ENCODE results near the gene SLC1A3. TPM values are rescaled to one million over a fixed set of nuclear protein-coding genes. Genes with fewer than 3 reads are reported as not detected.

The SLC1A3 gene
- total RNA-seq, 1 experiment from 2014 or later, result 6.0 TPM

GRCh38 chr5:36602704-36603321 lies 3.6 kb upstream of the SLC1A3 start:
- CTCF ChIA-PET, result no interaction called here
- H3K4me3 Mint-ChIP-seq (ENCODE audit: low read depth, unreplicated experiment), result no peak overlapping the region
- H3K27ac Mint-ChIP-seq (ENCODE audit: unreplicated experiment), result no peak overlapping the region

DNA sequence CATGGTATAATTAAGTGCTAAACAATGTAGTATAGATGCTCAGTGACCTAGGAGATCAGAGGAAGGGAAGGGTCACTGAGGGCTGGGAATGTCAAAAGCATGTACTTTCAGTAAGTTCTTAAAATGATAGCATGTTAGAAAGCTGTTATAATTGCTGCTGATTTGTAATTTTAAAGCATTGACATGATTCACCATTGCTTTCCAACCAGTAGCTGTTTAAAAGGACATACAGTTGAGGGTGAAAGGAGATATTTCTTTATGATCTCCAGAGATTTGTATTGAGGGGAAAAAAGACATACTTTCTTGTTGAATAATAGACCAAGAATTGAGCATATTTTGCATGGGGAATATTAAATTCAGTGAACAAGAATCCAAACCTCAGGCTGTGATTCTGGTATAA lies 1.2 kb upstream of the SLC1A3 start:
- CTCF ChIA-PET, result no interaction called here
- Mint-ChIP-seq H3K27ac (ENCODE audit: unreplicated experiment) (no peak overlapping the region), H3K4me1 (ENCODE audit: low read depth, unreplicated experiment) (no peaks in the 10 kb centered on the region), H3K27me3 (ENCODE audit: unreplicated experiment) (peaks cover 13% of the 10 kb centered on the region), H3K4me3 (ENCODE audit: low read depth, unreplicated experiment) (no peak overlapping the region), H3K36me3 (ENCODE audit: insufficient read depth, unreplicated experiment) (peaks cover 11% of the 10 kb centered on the region), H3K9me3 (ENCODE audit: low read depth, unreplicated experiment) (no peaks in the 10 kb centered on the region)
- no TSS peak for BruUV-seq (replicated peaks)
- DNase-seq, result no peak
- intact Hi-C loops (cut with micrococcal nuclease; ENCODE audit: unreplicated experiment), result loop anchor here (1.0 to 5.0 kb wide), 3 partner anchors 52 to 193 kb away; no protein-coding TSS in a partner anchor
- TF ChIP-seq CTCF (IDR thresholded peaks at IDR 0.05; ENCODE audit: unreplicated experiment), result no peak

More at GRCh38 chr5:36602704-36603321, 3.6 kb upstream of the SLC1A3 start:
- Mint-ChIP-seq H3K4me1 (ENCODE audit: low read depth, unreplicated experiment) (no peaks in the 10 kb centered on the region), H3K36me3 (ENCODE audit: insufficient read depth, unreplicated experiment) (peaks cover 11% of the 10 kb centered on the region), H3K27me3 (ENCODE audit: unreplicated experiment) (peaks cover 13% of the 10 kb centered on the region), H3K9me3 (ENCODE audit: low read depth, unreplicated experiment) (no peaks in the 10 kb centered on the region)
- no peak for TF ChIP-seq CTCF (IDR thresholded peaks at IDR 0.05; ENCODE audit: unreplicated experiment)
- no TSS peak for BruUV-seq (replicated peaks)
- intact Hi-C loops (cut with micrococcal nuclease; ENCODE audit: unreplicated experiment), result no loop called here
- DNase-seq, result no peak

DNA sequence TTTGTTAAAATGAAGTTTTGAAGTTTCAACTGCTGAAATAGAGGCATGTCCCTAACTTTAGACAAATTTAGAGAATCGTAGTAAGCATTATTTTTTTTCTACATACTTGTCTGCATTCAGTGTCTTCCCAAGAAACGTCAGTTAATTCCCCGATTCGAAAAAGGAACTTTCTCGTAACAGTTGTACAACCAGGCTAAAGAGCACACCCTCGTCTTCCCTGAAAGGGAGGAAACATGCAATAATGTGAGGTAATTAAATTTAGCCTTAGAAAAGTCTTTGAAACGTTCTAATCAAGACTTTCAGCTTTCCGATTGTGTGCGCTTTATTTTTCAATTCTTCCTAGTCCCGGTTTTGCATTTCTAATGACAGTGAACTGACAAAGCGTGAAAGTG lies 374 bp upstream of the SLC1A3 start:
- no TSS peak for BruUV-seq (replicated peaks)
- DNase-seq, result no peak
- H3K4me1 Mint-ChIP-seq (ENCODE audit: low read depth, unreplicated experiment), result no peaks in the 10 kb centered on the region
- peaks cover 13% of the 10 kb centered on the region for H3K27me3 Mint-ChIP-seq (ENCODE audit: unreplicated experiment)
- H3K36me3 Mint-ChIP-seq (ENCODE audit: insufficient read depth, unreplicated experiment), result peaks cover 11% of the 10 kb centered on the region
- CTCF ChIA-PET, result no interaction called here
- no peak for TF ChIP-seq CTCF (IDR thresholded peaks at IDR 0.05; ENCODE audit: unreplicated experiment)
- H3K9me3 Mint-ChIP-seq (ENCODE audit: low read depth, unreplicated experiment), result no peaks in the 10 kb centered on the region
- H3K4me3 Mint-ChIP-seq (ENCODE audit: low read depth, unreplicated experiment), result peak overlapping the region; percentile 96
- H3K27ac Mint-ChIP-seq (ENCODE audit: unreplicated experiment), result peak overlapping the region; percentile 78
- intact Hi-C loops (cut with micrococcal nuclease; ENCODE audit: unreplicated experiment), result loop anchor here (5.0 kb wide), 2 partner anchors 51 to 194 kb away; no protein-coding TSS in a partner anchor

DNA sequence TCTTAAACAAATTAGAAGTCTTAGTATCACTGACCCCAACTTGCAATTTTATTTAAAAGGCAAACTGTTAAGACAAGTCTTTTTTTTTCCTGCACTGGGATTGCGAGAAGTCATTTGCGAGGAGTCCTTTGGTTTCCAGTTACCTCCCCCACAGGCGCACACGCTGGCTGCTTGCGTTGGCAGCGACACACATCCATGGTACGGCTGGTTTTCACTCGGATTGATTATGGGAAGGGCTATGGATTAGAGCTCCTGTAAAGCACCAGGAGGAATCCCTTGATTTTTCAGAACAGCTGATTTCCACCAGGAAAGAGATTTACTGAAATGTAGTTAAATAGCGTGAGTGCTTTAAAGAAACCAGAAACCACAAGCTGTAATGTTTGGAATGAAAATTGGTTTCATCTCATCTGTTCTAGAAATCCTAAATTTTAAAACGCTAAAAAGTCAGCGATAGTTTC lies 737 bp downstream of the SLC1A3 start:
- no TSS peak for BruUV-seq (replicated peaks)
- H3K27ac Mint-ChIP-seq (ENCODE audit: unreplicated experiment), result peak overlapping the region; percentile 78
- no peaks in the 10 kb centered on the region for H3K9me3 Mint-ChIP-seq (ENCODE audit: low read depth, unreplicated experiment)
- intact Hi-C loops (cut with micrococcal nuclease; ENCODE audit: unreplicated experiment), result loop anchor here (5.0 kb wide), 2 partner anchors 50 to 195 kb away; no protein-coding TSS in a partner anchor
- TF ChIP-seq CTCF (IDR thresholded peaks at IDR 0.05; ENCODE audit: unreplicated experiment), result no peak
- H3K4me1 Mint-ChIP-seq (ENCODE audit: low read depth, unreplicated experiment), result no peaks in the 10 kb centered on the region
- CTCF ChIA-PET, result interaction anchor here (1.2 kb wide), 1 partner anchor 83 kb away, joined by 5 read pairs; no protein-coding TSS in a partner anchor
- H3K27me3 Mint-ChIP-seq (ENCODE audit: unreplicated experiment), result peaks cover 13% of the 10 kb centered on the region
- H3K4me3 Mint-ChIP-seq (ENCODE audit: low read depth, unreplicated experiment), result peak overlapping the region; percentile 96
- peak; percentile 14 for DNase-seq
- peaks cover 11% of the 10 kb centered on the region for H3K36me3 Mint-ChIP-seq (ENCODE audit: insufficient read depth, unreplicated experiment)
